H1 (cell line): ENCODE results near the gene PDLIM4. TPM values are rescaled to one million over a fixed set of nuclear protein-coding genes. Genes with fewer than 3 reads are reported as not detected.

Experiments
- CTCF ChIA-PET: fragments of 300-600 bp; sonication (Branson Sonifier 250); formaldehyde crosslinking; loops from one replicate; lab custom pipeline; 2021; ENCODE audit not compliant: partially characterized antibody; lab: Charles Lee
- POLR2A ChIA-PET: fragments of 300-600 bp; sonication (Branson Sonifier 250); formaldehyde crosslinking; loops from one replicate; lab custom pipeline; 2021; ENCODE audit warnings: inconsistent platforms; ENCODE audit not compliant: partially characterized antibody; lab: Charles Lee
- DNase-seq, 2 experiments: peaks; one replicate each; pipeline versions ENCODE4 v3.0.0 to v3.0.0-alpha.2; 2010 to 2022; ENCODE audit warnings: low spot score in 2 of 2, low read depth in 1 of 2, mixed read lengths in 1 of 2
- FAIRE-seq: peaks from 2 replicates; lab custom pipeline; 2011; peaks lifted over from hg19 to GRCh38; lab: Jason Lieb, UNC
- H2AFZ ChIP-seq: 2 replicates; pipeline ENCODE4 v1.8.1; 2012; ENCODE audit warnings: low read length, inconsistent platforms
- H2AK5ac ChIP-seq: 2 replicates; pipeline ENCODE4 v1.6.1; 2013; ENCODE audit warnings: low read depth, low read length
- H2BK120ac ChIP-seq: replicated peaks from 2 replicates; pipeline ENCODE3; 2013; ENCODE audit warnings: low read depth, low read length, inconsistent platforms
- H2BK12ac ChIP-seq: 2 replicates; pipeline ENCODE4 v1.6.1; 2013; ENCODE audit warnings: low read depth, low read length
- H2BK15ac ChIP-seq: 2 replicates; pipeline ENCODE4 v1.6.1; 2013; ENCODE audit warnings: low read length
- H2BK20ac ChIP-seq: 2 replicates; pipeline ENCODE4 v1.6.1; 2013; ENCODE audit warnings: low read length
- H2BK5ac ChIP-seq: 2 replicates; pipeline ENCODE4 v1.6.1; 2013; ENCODE audit warnings: low read depth, low read length
- H3K14ac ChIP-seq: 2 replicates; pipeline ENCODE4 v1.6.1; 2013; ENCODE audit warnings: inconsistent platforms; ENCODE audit not compliant: insufficient read length
- H3K18ac ChIP-seq: 2 replicates; pipeline ENCODE4 v1.6.1; 2013; ENCODE audit warnings: low read length; ENCODE audit errors: extremely low read depth
- H3K23ac ChIP-seq: 2 replicates; pipeline ENCODE4 v1.6.1; 2013; ENCODE audit warnings: inconsistent platforms; ENCODE audit not compliant: insufficient read length
- H3K23me2 ChIP-seq: 2 replicates; pipeline ENCODE4 v1.6.1; 2013; ENCODE audit warnings: low read depth, low read length
- H3K27ac ChIP-seq: 2 replicates; pipeline ENCODE4 v1.6.1; 2011; ENCODE audit warnings: low read depth, low read length, inconsistent platforms
- H3K27me3 ChIP-seq, 4 experiments: replicated peaks in 1 of 4; 1 replicate in 1 of 4; 2 replicates in 3 of 4; pipeline versions ENCODE4 v1.6.1 to v1.8.1; 2011 to 2013; ENCODE audit warnings: low read length in 3 of 4, mild to moderate bottlenecking in 3 of 4, inconsistent platforms in 2 of 4, mixed read lengths in 2 of 4, moderate library complexity in 1 of 4; ENCODE audit not compliant: control insufficient read depth in 3 of 4, insufficient read depth in 3 of 4; ENCODE audit errors: extremely low read depth in 1 of 4
- H3K36me3 ChIP-seq, 4 experiments: 2 replicates each; pipeline versions ENCODE4 v1.6.1 to v1.8.1; 2011 to 2013; ENCODE audit warnings: mild to moderate bottlenecking in 4 of 4, low read length in 3 of 4, moderate library complexity in 2 of 4, control low read depth in 1 of 4, inconsistent platforms in 1 of 4; ENCODE audit not compliant: insufficient read depth in 4 of 4, control insufficient read depth in 2 of 4
- H3K4ac ChIP-seq: replicated peaks from 2 replicates; pipeline ENCODE3; 2013; ENCODE audit warnings: low read length, low read depth, mixed read lengths, inconsistent platforms; ENCODE audit not compliant: insufficient read length
- H3K4me1 ChIP-seq, 4 experiments: replicated peaks in 1 of 4; 1 replicate in 1 of 4; 2 replicates in 3 of 4; pipeline versions ENCODE4 v1.6.1 to v1.8.1; 2011 to 2013; ENCODE audit warnings: low read length in 3 of 4, inconsistent platforms in 2 of 4, mixed read lengths in 1 of 4; ENCODE audit not compliant: insufficient read depth in 4 of 4, control insufficient read depth in 3 of 4
- H3K4me2 ChIP-seq, 2 experiments: 2 replicates each; pipeline versions ENCODE4 v1.6.1 to v1.8.1; 2011 to 2013; ENCODE audit warnings: low read depth in 2 of 2, low read length in 2 of 2, control low read depth in 1 of 2, inconsistent platforms in 1 of 2, mild to moderate bottlenecking in 1 of 2; ENCODE audit not compliant: insufficient read depth in 1 of 2
- H3K4me3 ChIP-seq, 4 experiments: fragments of 200-600, 300-600 bp in 1 of 4; sonication (generic), shearing (Covaris generic), sonication (Bioruptor Twin) in 1 of 4; 2 replicates each; pipeline versions ENCODE4 v1.5.1 to v1.8.1; 2011 to 2016; ENCODE audit warnings: low read length in 4 of 4, low read depth in 3 of 4, control low read depth in 2 of 4, inconsistent platforms in 2 of 4, mild to moderate bottlenecking in 2 of 4, mixed read lengths in 1 of 4, moderate library complexity in 1 of 4; ENCODE audit not compliant: insufficient read depth in 2 of 4; ENCODE audit errors: extremely low read depth in 1 of 4
- H3K56ac ChIP-seq: replicated peaks from 2 replicates; pipeline ENCODE3; 2013; ENCODE audit warnings: low read depth, mild to moderate bottlenecking, mixed read lengths, low read length, inconsistent platforms; ENCODE audit not compliant: insufficient read length
- H3K79me1 ChIP-seq: 2 replicates; pipeline ENCODE4 v1.6.1; 2013; ENCODE audit warnings: low read depth, low read length, control low read depth
- H3K79me2 ChIP-seq, 2 experiments: 2 replicates each; pipeline versions ENCODE4 v1.6.1 to v1.8.1; 2012 to 2013; ENCODE audit warnings: low read length in 2 of 2, mild to moderate bottlenecking in 2 of 2, inconsistent platforms in 1 of 2; ENCODE audit not compliant: insufficient read depth in 2 of 2, control insufficient read depth in 1 of 2
- H3K9ac ChIP-seq, 4 experiments: replicated peaks in 1 of 4; 1 replicate in 1 of 4; 2 replicates in 3 of 4; pipeline versions ENCODE4 v1.6.1 to v1.8.1; 2011 to 2013; ENCODE audit warnings: low read depth in 3 of 4, low read length in 3 of 4, control low read depth in 2 of 4, mild to moderate bottlenecking in 2 of 4, moderate library complexity in 2 of 4, inconsistent platforms in 1 of 4; ENCODE audit errors: extremely low read depth in 1 of 4
- H3K9me3 ChIP-seq, 2 experiments: 2 replicates each; pipeline versions ENCODE4 v1.6.1 to v1.8.1; 2012 to 2013; ENCODE audit warnings: mild to moderate bottlenecking in 2 of 2, moderate library complexity in 2 of 2, control low read depth in 1 of 2, inconsistent platforms in 1 of 2, low read depth in 1 of 2, low read length in 1 of 2, mixed read lengths in 1 of 2; ENCODE audit not compliant: insufficient read depth in 2 of 2
- H4K20me1 ChIP-seq, 2 experiments: replicated peaks in 1 of 2; 2 replicates each; pipeline versions ENCODE3 to v1.8.1; 2011 to 2013; ENCODE audit warnings: inconsistent platforms in 2 of 2, low read length in 2 of 2, mild to moderate bottlenecking in 1 of 2; ENCODE audit not compliant: insufficient read depth in 2 of 2, control insufficient read depth in 1 of 2
- H4K5ac ChIP-seq: 2 replicates; pipeline ENCODE4 v1.6.1; 2013; ENCODE audit warnings: low read length, low read depth, mixed read lengths, inconsistent platforms; ENCODE audit not compliant: insufficient read length
- H4K8ac ChIP-seq: 2 replicates; pipeline ENCODE4 v1.8.0; 2013; ENCODE audit warnings: mild to moderate bottlenecking, moderate library complexity, low read length, inconsistent platforms; ENCODE audit not compliant: insufficient read depth; ENCODE audit errors: extremely low read depth
- H4K91ac ChIP-seq: replicated peaks from 2 replicates; pipeline ENCODE3; 2013; ENCODE audit warnings: low read length, mixed read lengths, inconsistent platforms; ENCODE audit not compliant: insufficient read length
- BACH1 ChIP-seq: IDR thresholded peaks from 2 replicates; pipeline ENCODE4 v1.6.1; 2012; ENCODE audit warnings: low read length, improper control_type of control experiment
- CEBPB ChIP-seq: IDR thresholded peaks from 2 replicates; pipeline ENCODE4 v1.6.1; 2012; ENCODE audit warnings: low read depth, low read length
- EZH2 ChIP-seq: fragments of 200-600 bp; sonication (generic); IDR thresholded peaks from 2 replicates; pipeline ENCODE4 v1.7.1; 2012; ENCODE audit warnings: low read depth, mild to moderate bottlenecking, moderate library complexity, low read length, inconsistent platforms; ENCODE audit not compliant: severe bottlenecking
- HDAC2 ChIP-seq, 2 experiments: fragments of 300-600 bp in 1 of 2; sonication (generic) in 1 of 2; IDR thresholded peaks; 2 replicates each; pipeline ENCODE4 v1.6.1; 2011 to 2012; ENCODE audit warnings: low read depth in 2 of 2, low read length in 2 of 2, mild to moderate bottlenecking in 2 of 2, moderate library complexity in 2 of 2, borderline replicate concordance in 1 of 2, inconsistent platforms in 1 of 2
- HDAC6 ChIP-seq: IDR thresholded peaks from one replicate; pipeline ENCODE4 v1.7.1; 2012; ENCODE audit warnings: low read depth, mild to moderate bottlenecking, inconsistent platforms, low read length, moderate library complexity
- JUND ChIP-seq: IDR thresholded peaks from 2 replicates; pipeline ENCODE4 v1.6.1; 2011; ENCODE audit warnings: mild to moderate bottlenecking, improper control_type of control experiment, low read length
- RBBP5 ChIP-seq: IDR thresholded peaks from 2 replicates; pipeline ENCODE4 v1.7.1; 2012; ENCODE audit warnings: low read depth, mild to moderate bottlenecking, inconsistent platforms, low read length, moderate library complexity, borderline replicate concordance
- SP2 ChIP-seq: IDR thresholded peaks from 2 replicates; pipeline ENCODE4 v1.6.1; 2012; ENCODE audit warnings: mild to moderate bottlenecking, low read length, inconsistent platforms
- TAF1 ChIP-seq: IDR thresholded peaks from 2 replicates; pipeline ENCODE4 v1.6.1; 2011; ENCODE audit warnings: mild to moderate bottlenecking, low read depth, low read length
- YY1 ChIP-seq: IDR thresholded peaks from 2 replicates; pipeline ENCODE4 v1.6.1; 2011; ENCODE audit warnings: low read depth, mild to moderate bottlenecking, low read length
- WGBS, 2 experiments: shearing (Covaris generic) in 1 of 2; methylation state at CpG; one replicate each; pipeline versions ENCODE4 v1.1.6 to v1.1.7; 2013 to 2015; ENCODE audit warnings: low lambda C conversion rate in 2 of 2, mixed read lengths in 2 of 2, inconsistent platforms in 1 of 2, low coverage in 1 of 2, missing lambda C conversion rate in 1 of 2; ENCODE audit not compliant: insufficient replicate concordance in 2 of 2, insufficient coverage in 1 of 2, insufficient read length in 1 of 2; ENCODE audit errors: extremely low coverage in 1 of 2, missing lambda C conversion rate in 1 of 2; 5-methylcytosine and 5-hydroxymethylcytosine counted together
- polyA plus RNA-seq, 7 experiments: library from polyadenylated mRNA; depleted of rRNA in 3 of 7; stranded (reverse) in 5 of 7; unstranded in 2 of 7; fragments of >200 nt in 5 of 7; fragments of 200-250 nt in 2 of 7; gene quantifications; 1 replicate in 5 of 7; 2 replicates in 1 of 7; 4 replicates in 1 of 7; pipeline versions ENCODE4 v1.2.1 to v1.2.3, GENCODE V29; 2011 to 2013; ENCODE audit warnings: missing spikeins in 2 of 7, mixed read lengths in 2 of 7
- total RNA-seq: library from RNA; stranded (reverse); fragmentation: NEBNext Ultra II Directional; extraction: Animal tissue kit (Norgen Biotek cat#: 25700); gene quantifications from 2 replicates; pipeline ENCODE4 v1.2.1, GENCODE V29; 2021

PDLIM4 gene
- total and polyA plus RNA-seq, 2 of the 8 experiments (the other 6 are each of a cell fraction or from before 2014, with no cell fraction given): 10.7 to 29.1 TPM

GRCh38 chr5:132293066-132293991, 35.8 kb downstream of the PDLIM4 start:
- H2AFZ ChIP-seq: peak overlapping the region; percentile 96
- H3K27ac ChIP-seq: peak overlapping the region; percentile 74
- POLR2A ChIA-PET: interaction anchor here (0.7 to 2.6 kb wide), 28 partner anchors 9 to 573 kb away, joined by 3 to 26 read pairs (median 4); partner anchors contain the start of genes ACSL6, GDF9, IRF1 and P4HA2
- H2BK15ac ChIP-seq: peak overlapping the region; percentile 90; the same call in 1 of the 2 replicates
- no peak overlapping the region for H2AK5ac ChIP-seq
- H3K36me3 ChIP-seq: no peaks in the 10 kb centered on the region; a peak in 1 of 8 replicates
- no peak for FAIRE-seq
- peak overlapping the region; percentile 94 for H2BK5ac ChIP-seq
- H4K20me1 ChIP-seq: peaks cover 1 to 3% of the 10 kb centered on the region in 2 experiments
- no peaks in the 10 kb centered on the region for H3K79me2 ChIP-seq
- H3K23ac ChIP-seq: no peak overlapping the region
- H2BK120ac ChIP-seq: peak overlapping the region; percentile 70
- H2BK20ac ChIP-seq: no peak overlapping the region; the same call in 1 of the 2 replicates
- H3K9ac ChIP-seq: peak overlapping the region in 3 of 4 experiments; percentile 78 to 83 (median 80); a peak in 6 of 7 replicates
- H3K56ac ChIP-seq: peak overlapping the region; percentile 88
- peaks cover 2 to 21% (median 16%) of the 10 kb centered on the region in 4 experiments for H3K27me3 ChIP-seq
- peak overlapping the region; percentile 91 for H3K18ac ChIP-seq
- H3K4me3 ChIP-seq: peak overlapping the region; percentile 53 to 75 (median 65)
- no peak overlapping the region for H3K14ac ChIP-seq
- peaks cover 18% of the 10 kb centered on the region for H3K23me2 ChIP-seq
- no peaks in the 10 kb centered on the region for H3K9me3 ChIP-seq
- H3K79me1 ChIP-seq: no peaks in the 10 kb centered on the region
- DNase-seq: peak in 1 of 2 experiments; percentile 89
- peak overlapping the region; percentile 90 for H4K91ac ChIP-seq
- peak overlapping the region; percentile 62 for H2BK12ac ChIP-seq
- CTCF ChIA-PET: interaction anchor here (0.5 to 4.1 kb wide), 19 partner anchors 8 to 825 kb away, joined by 3 to 27 read pairs (median 4); partner anchors contain the start of gene SLC22A5
- peak overlapping the region; percentile 87 for H3K4ac ChIP-seq
- WGBS, 2 experiments: 6% methylated on average over 41 of the region's 50 CpGs; no CpG with 5 or more reads in 1 of the 2 experiments
- peak overlapping the region; percentile 87 for H4K5ac ChIP-seq
- peak overlapping the region; percentile 95; the same call in 1 of the 2 replicates for H4K8ac ChIP-seq
- H3K4me2 ChIP-seq: peak overlapping the region; percentile 91 to 93
- peaks cover 0 to 12% (median 3%) of the 10 kb centered on the region in 4 experiments; a peak in 5 of 7 replicates for H3K4me1 ChIP-seq
- TF ChIP-seq YY1: peak; percentile 82
- TF ChIP-seq CEBPB: no peak
- peak; percentile 85; the same call in 1 of the 2 replicates for TF ChIP-seq RBBP5
- no peak for TF ChIP-seq EZH2
- TF ChIP-seq SP2: no peak
- TF ChIP-seq JUND: peak; percentile 66; the same call in 1 of the 2 replicates
- TF ChIP-seq BACH1: no peak
- no peak for TF ChIP-seq HDAC6
- peak in 1 of 2 experiments; percentile 82; a peak in 1 of 4 replicates for TF ChIP-seq HDAC2 (IDR thresholded peaks at IDR 0.05; ENCODE audit: borderline replicate concordance in 1 of 2, low read depth in 2 of 2, low read length in 2 of 2)
- TF ChIP-seq TAF1: peak; percentile 83
